GM12878 (cell line): ENCODE results near the gene ANXA5. TPM values are rescaled to one million over a fixed set of nuclear protein-coding genes. Genes with fewer than 3 reads are reported as not detected.

Source experiments
- ATAC-seq: fragments of 200-7000 bp; cut with Tn5 transposase; 3 replicates; pipeline ENCODE4 v1.9.1; 2020; ENCODE audit warnings: mild to moderate bottlenecking, moderate library complexity
- BruUV-seq: library from RNA; stranded (reverse); fragments of 400-500 nt; replicated peaks from 2 replicates; lab custom pipeline; 2021; lab: Mats Ljungman, UMichigan
- CTCF ChIA-PET: fragments of 300-600 bp; sonication (Branson Sonifier 250); formaldehyde crosslinking; extraction: SDS; loops from one replicate; lab custom pipeline; 2021; ENCODE audit warnings: inconsistent platforms; lab: Yijun Ruan, JAX
- POLR2A ChIA-PET: fragments of 350-600 bp; formaldehyde crosslinking; extraction: SDS; loops from one replicate; lab custom pipeline; 2021; ENCODE audit warnings: inconsistent platforms; lab: Charles Lee
- RAD21 ChIA-PET: fragments of 300-600 bp; sonication (Branson Sonifier 250); formaldehyde crosslinking; loops from one replicate; lab custom pipeline; 2023; ENCODE audit warnings: antibody characterized with exemption; ENCODE audit not compliant: unreplicated experiment; lab: Charles Lee
- SMC1A ChIA-PET: fragments of 300-600 bp; sonication (Branson Sonifier 250); formaldehyde crosslinking; loops from one replicate; lab custom pipeline; 2023; ENCODE audit not compliant: unreplicated experiment, uncharacterized antibody; lab: Charles Lee
- DNase-seq: peaks from one replicate; pipeline ENCODE4 v3.0.0-alpha.2; 2011; ENCODE audit warnings: low read depth, low spot score
- FAIRE-seq: peaks from 3 replicates; lab custom pipeline; 2011; peaks lifted over from hg19 to GRCh38; lab: Jason Lieb, UNC
- H2AFZ ChIP-seq: 2 replicates; pipeline ENCODE4 v1.6.0; 2011; ENCODE audit warnings: low read depth, low read length, control low read depth; ENCODE audit not compliant: control insufficient read depth
- H3K27ac ChIP-seq: 2 replicates; pipeline ENCODE4 v1.5.1; 2011; ENCODE audit warnings: control low read depth; ENCODE audit not compliant: control insufficient read depth, insufficient read depth
- H3K27me3 ChIP-seq, 2 experiments: replicated peaks in 1 of 2; 2 replicates each; pipeline versions ENCODE4 v1.6.0 to v1.6.1; 2011; ENCODE audit warnings: low read length in 1 of 2; ENCODE audit not compliant: control insufficient read depth in 2 of 2, insufficient read depth in 2 of 2
- H3K36me3 ChIP-seq, 2 experiments: 2 replicates each; pipeline ENCODE4 v1.5.1; 2011; ENCODE audit warnings: low read length in 1 of 2; ENCODE audit not compliant: control insufficient read depth in 2 of 2, insufficient read depth in 2 of 2
- H3K4me1 ChIP-seq: 2 replicates; pipeline ENCODE4 v1.6.1; 2011; ENCODE audit warnings: mild to moderate bottlenecking, low read length, moderate library complexity, mixed read lengths; ENCODE audit not compliant: control insufficient read depth, insufficient read depth
- H3K4me2 ChIP-seq: 2 replicates; pipeline ENCODE4 v1.6.0; 2011; ENCODE audit warnings: control low read depth; ENCODE audit not compliant: control insufficient read depth, insufficient read depth
- H3K4me3 ChIP-seq: fragments of 200-600 bp; sonication (generic); 2 replicates; pipeline ENCODE4 v1.5.1; 2016
- H3K79me2 ChIP-seq: 2 replicates; pipeline ENCODE4 v1.6.0; 2011; ENCODE audit warnings: low read length; ENCODE audit not compliant: control insufficient read depth, insufficient read depth
- H3K9ac ChIP-seq: 2 replicates; pipeline ENCODE4 v1.8.0; 2011; ENCODE audit warnings: low read length, control low read depth, mixed read lengths; ENCODE audit not compliant: control insufficient read depth, insufficient read depth
- H3K9me3 ChIP-seq: replicated peaks from 3 replicates; pipeline ENCODE4 v1.5.1; 2011; ENCODE audit warnings: mild to moderate bottlenecking, low read length; ENCODE audit not compliant: control insufficient read depth, insufficient read depth
- H4K20me1 ChIP-seq: 2 replicates; pipeline ENCODE4 v1.6.0; 2011; ENCODE audit not compliant: control insufficient read depth, insufficient read depth
- BACH1 ChIP-seq: fragments of 450-650 bp; IDR thresholded peaks from 2 replicates; pipeline ENCODE4 v1.6.1; 2017; ENCODE audit warnings: mild to moderate bottlenecking, borderline replicate concordance
- BCL11A ChIP-seq: IDR thresholded peaks from 2 replicates; pipeline ENCODE4 v1.6.1; 2011; ENCODE audit warnings: low read depth, low read length
- BCL3 ChIP-seq: IDR thresholded peaks from 2 replicates; pipeline ENCODE4 v1.6.1; 2011; ENCODE audit warnings: borderline replicate concordance, low read depth, mild to moderate bottlenecking, moderate library complexity, low read length; ENCODE audit not compliant: insufficient read depth, poor library complexity, severe bottlenecking
- CBX3 ChIP-seq: fragments of 200-600 bp; sonication (generic); IDR thresholded peaks from 2 replicates; pipeline ENCODE4 v1.6.1; 2016; ENCODE audit warnings: low read depth, borderline replicate concordance
- CHD1 ChIP-seq: IDR thresholded peaks from 2 replicates; pipeline ENCODE4 v1.6.1; 2012; ENCODE audit warnings: low read depth, low read length, improper control_type of control experiment
- EP300 ChIP-seq, 2 experiments: fragments of 150-350 bp in 1 of 2; IDR thresholded peaks; 2 replicates each; pipeline ENCODE4 v1.6.1; 2011 to 2012; ENCODE audit warnings: low read depth in 2 of 2, low read length in 2 of 2, borderline replicate concordance in 1 of 2, improper control_type of control experiment in 1 of 2, inconsistent platforms in 1 of 2; ENCODE audit not compliant: control insufficient read depth in 1 of 2
- ETV6 ChIP-seq, 2 experiments: fragments of 450-650 bp in 1 of 2; IDR thresholded peaks in 1 of 2; conservative IDR thresholded peaks in 1 of 2; 2 replicates each; pipeline ENCODE4 v1.6.1; 2014; ENCODE audit warnings: antibody characterized with exemption in 1 of 2, borderline replicate concordance in 1 of 2, low read depth in 1 of 2, mild to moderate bottlenecking in 1 of 2, moderate library complexity in 1 of 2
- IKZF2 ChIP-seq, 2 experiments: fragments of 450-650 bp; IDR thresholded peaks; 2 replicates each; pipeline ENCODE4 v1.6.1; 2017; ENCODE audit warnings: mild to moderate bottlenecking in 2 of 2, moderate library complexity in 2 of 2
- JUND ChIP-seq: IDR thresholded peaks from 2 replicates; pipeline ENCODE4 v1.6.1; 2012; ENCODE audit warnings: low read depth, mild to moderate bottlenecking, low read length, improper control_type of control experiment, moderate library complexity
- KDM1A ChIP-seq: fragments of 200-600 bp; sonication (generic); IDR thresholded peaks from 2 replicates; pipeline ENCODE4 v1.6.1; 2016; ENCODE audit warnings: borderline replicate concordance
- PML ChIP-seq: IDR thresholded peaks from 2 replicates; pipeline ENCODE4 v1.6.1; 2012; ENCODE audit warnings: low read length, inconsistent platforms
- RCOR1 ChIP-seq: conservative IDR thresholded peaks from 2 replicates; pipeline ENCODE4 v1.6.1; 2012; ENCODE audit warnings: low read depth, low read length, improper control_type of control experiment
- RELA ChIP-seq: fragments of 450-650 bp; IDR thresholded peaks from 2 replicates; pipeline ENCODE4 v1.8.0; 2014; ENCODE audit warnings: borderline replicate concordance; ENCODE audit not compliant: partially characterized antibody
- RELB ChIP-seq: fragments of 450-650 bp; IDR thresholded peaks from 2 replicates; pipeline ENCODE4 v1.6.1; 2017; ENCODE audit warnings: low read depth, mild to moderate bottlenecking, moderate library complexity
- RFX5 ChIP-seq: IDR thresholded peaks from 2 replicates; pipeline ENCODE4 v1.6.1; 2011; ENCODE audit warnings: low read depth, low read length, improper control_type of control experiment
- SIN3A ChIP-seq: IDR thresholded peaks from 2 replicates; pipeline ENCODE4 v1.6.1; 2012; ENCODE audit warnings: low read depth, low read length, improper control_type of control experiment
- STAT3 ChIP-seq: IDR thresholded peaks from 2 replicates; pipeline ENCODE4 v1.6.1; 2011; ENCODE audit warnings: low read depth, low read length, improper control_type of control experiment
- ZNF207 ChIP-seq: fragments of 450-650 bp; IDR thresholded peaks from 2 replicates; pipeline ENCODE4 v1.6.1; 2014; ENCODE audit warnings: antibody characterized with exemption, mild to moderate bottlenecking, borderline replicate concordance
- WGBS: methylation state at CpG from one replicate; pipeline ENCODE4 v1.1.6; 2016; ENCODE audit warnings: low lambda C conversion rate; ENCODE audit not compliant: insufficient replicate concordance, insufficient coverage; ENCODE audit errors: missing lambda C conversion rate; 5-methylcytosine and 5-hydroxymethylcytosine counted together
- in situ Hi-C: fragments of 300-500 bp; cut with MboI; formaldehyde crosslinking; loops from 9 replicates; pipeline ENCODE4 v1.14.3; 2018; ENCODE audit warnings: mixed read lengths
- intact Hi-C: fragments of 100-400 bp; cut with micrococcal nuclease; formaldehyde crosslinking; loops from one replicate; pipeline ENCODE4 v1.14.2; 2022; ENCODE audit not compliant: unreplicated experiment
- polyA plus RNA-seq, 11 experiments: library from polyadenylated mRNA; depleted of rRNA in 4 of 11; unstranded in 6 of 11; stranded (reverse) in 5 of 11; fragments of >200 nt; fragmentation: Nextera tagmentation in 4 of 11; fragmentation: Illumina TruSeq in 1 of 11; extraction: Ambion mirVana in 4 of 11; extraction: Trizol in 1 of 11; gene quantifications; 1 replicate in 1 of 11; 2 replicates in 10 of 11; pipeline versions ENCODE4 v1.2.1 to v1.2.3, GENCODE V29; 2011 to 2016; ENCODE audit warnings: inconsistent platforms in 2 of 11, missing spikeins in 2 of 11, low read depth in 1 of 11
- total RNA-seq, 4 experiments: library from RNA; depleted of rRNA in 3 of 4; stranded (reverse); fragments of >200 nt in 3 of 4; fragmentation: Illumina TruSeq in 1 of 4; extraction: Trizol in 1 of 4; gene quantifications; 2 replicates each; pipeline versions ENCODE4 v1.2.1 to v1.2.3, GENCODE V29; 2013 to 2021

ANXA5 gene
- total and polyA plus RNA-seq, 10 of the 15 experiments (the other 5 are each of a cell fraction or from before 2014, with no cell fraction given): 101 to 249 (median 169) TPM

GRCh38 chr4:121717680-121718237 is 21.0 kb upstream of the ANXA5 start (continued):
- TF ChIP-seq JUND (no peak), STAT3 (no peak), RELA (no peak)

GRCh38 chr4:121714548-121714947 is 17.8 kb upstream of the ANXA5 start:
- Histone ChIP-seq H3K27me3 (no peaks in the 10 kb centered on the region; a peak in 1 of 4 replicates), H3K27ac (no peak overlapping the region), H3K9ac (no peak overlapping the region), H3K4me3 (no peak overlapping the region), H2AFZ (no peak overlapping the region), H3K9me3 (no peaks in the 10 kb centered on the region), H3K79me2 (no peaks in the 10 kb centered on the region), H3K36me3 (no peaks in the 10 kb centered on the region), H4K20me1 (no peaks in the 10 kb centered on the region), H3K4me2 (no peak overlapping the region), H3K4me1 (peaks cover 6% of the 10 kb centered on the region; the same call in 1 of the 2 replicates)
- ChIA-PET RAD21 (no interaction called here), POLR2A (no interaction called here), SMC1A (interaction anchor here (1.2 kb wide), 1 partner anchor 9 kb away, joined by 4 read pairs; no protein-coding TSS in a partner anchor), CTCF (interaction anchor here (0.9 to 1.4 kb wide), 2 partner anchors 33 to 252 kb away, joined by 3 to 4 read pairs; no protein-coding TSS in a partner anchor)
- BruUV-seq: no TSS peak
- in situ Hi-C loops: no loop called here
- ATAC-seq (no peak), FAIRE-seq (no peak), DNase-seq (no peak)
- TF ChIP-seq ZNF207 (no peak), IKZF2 (IDR thresholded peaks at IDR 0.05) (no peak), KDM1A (no peak), BCL3 (no peak), EP300 (IDR thresholded peaks at IDR 0.05; ENCODE audit: borderline replicate concordance in 1 of 2, control insufficient read depth in 1 of 2, low read depth in 2 of 2, low read length in 2 of 2) (no peak), CBX3 (no peak), BACH1 (no peak), RELB (no peak), RFX5 (no peak), PML (no peak), RCOR1 (no peak), SIN3A (no peak), CHD1 (no peak), ETV6 (conservative IDR thresholded peaks at IDR 0.05 in 1 of 2, IDR thresholded peaks at IDR 0.05 in 1 of 2; ENCODE audit: borderline replicate concordance in 1 of 2, low read depth in 1 of 2) (no peak), BCL11A (no peak)
- intact Hi-C loops: no loop called here
- WGBS: 51% methylated on average over 4 of the region's 4 CpGs
